HEK293 (cell line): ENCODE data around the gene IFRD2.
A peak's percentile ranks its signal among the peaks of the same experiment; 100 is the strongest.

Experiments used
- CTCF ChIA-PET: fragments of 350-600 bp; formaldehyde crosslinking; extraction: SDS; loops from one replicate; lab custom pipeline; 2021; ENCODE audit warnings: antibody characterized with exemption; lab: Yijun Ruan, JAX
- POLR2A ChIA-PET: fragments of 300-600 bp; formaldehyde crosslinking; extraction: SDS; loops from one replicate; lab custom pipeline; 2020; ENCODE audit warnings: antibody characterized with exemption, inconsistent platforms; lab: Yijun Ruan, JAX
- H3K27ac ChIP-seq: fragments of 200-500 bp; sonication (Bioruptor generic); 2 replicates; pipeline ENCODE4 v1.5.1; 2014; ENCODE audit warnings: low read depth, low read length, control low read depth, inconsistent platforms; ENCODE audit errors: extremely low read depth
- H3K36me3 ChIP-seq, 2 experiments: fragments of 200-500 bp in 1 of 2; sonication (Bioruptor generic) in 1 of 2; 1 replicate in 1 of 2; 2 replicates in 1 of 2; pipeline ENCODE4 v1.5.1; 2014 to 2017; ENCODE audit warnings: inconsistent platforms in 2 of 2, low read length in 2 of 2; ENCODE audit not compliant: control insufficient read depth in 2 of 2, insufficient read depth in 1 of 2
- H3K4me1 ChIP-seq: fragments of 200-500 bp; sonication (Bioruptor generic); 2 replicates; pipeline ENCODE4 v1.5.1; 2014; ENCODE audit warnings: mild to moderate bottlenecking, low read length, inconsistent platforms; ENCODE audit not compliant: control insufficient read depth, insufficient read depth
- H3K4me3 ChIP-seq: 2 replicates; pipeline ENCODE4 v1.5.1; 2011; ENCODE audit warnings: low read depth, mild to moderate bottlenecking, control low read depth, low read length, moderate library complexity
- H3K9me3 ChIP-seq: fragments of 200-500 bp; sonication (Bioruptor generic); 2 replicates; pipeline ENCODE4 v1.5.1; 2014; ENCODE audit warnings: low read depth, low read length, inconsistent platforms; ENCODE audit not compliant: control insufficient read depth, insufficient read depth
- EGR2 ChIP-seq: fragments of 450-650 bp; formaldehyde crosslinking; IDR thresholded peaks from 2 replicates; pipeline ENCODE4 v1.5.1; 2016; ENCODE audit warnings: low read depth, missing biosample characterization, missing genetic modification characterization
- GLI4 ChIP-seq: fragments of 450-650 bp; formaldehyde crosslinking; IDR thresholded peaks from 2 replicates; pipeline ENCODE4 v1.5.1; 2016; ENCODE audit warnings: missing biosample characterization, missing genetic modification characterization
- IKZF3 ChIP-seq: fragments of 450-650 bp; IDR thresholded peaks from 2 replicates; pipeline ENCODE4 v1.5.0; 2018; ENCODE audit warnings: missing biosample characterization, mild to moderate bottlenecking, missing genetic modification characterization, moderate library complexity
- KLF9 ChIP-seq: fragments of 450-650 bp; formaldehyde crosslinking; IDR thresholded peaks from 2 replicates; pipeline ENCODE4 v1.5.1; 2016; ENCODE audit warnings: missing biosample characterization, missing genetic modification characterization, low read depth
- ZIC2 ChIP-seq: fragments of 450-650 bp; formaldehyde crosslinking; IDR thresholded peaks from 2 replicates; pipeline ENCODE4 v1.5.1; 2016; ENCODE audit warnings: missing biosample characterization, missing genetic modification characterization
- ZNF10 ChIP-seq: fragments of 450-650 bp; formaldehyde crosslinking; IDR thresholded peaks from 2 replicates; pipeline ENCODE4 v1.5.1; 2017; ENCODE audit warnings: missing biosample characterization, missing genetic modification characterization
- ZNF132 ChIP-seq: fragments of 450-650 bp; formaldehyde crosslinking; IDR thresholded peaks from 2 replicates; pipeline ENCODE4 v1.5.1; 2017; ENCODE audit warnings: missing biosample characterization, missing genetic modification characterization, borderline replicate concordance
- ZNF133 ChIP-seq: fragments of 450-650 bp; formaldehyde crosslinking; IDR thresholded peaks from 2 replicates; pipeline ENCODE4 v1.5.1; 2016; ENCODE audit warnings: missing biosample characterization, missing genetic modification characterization
- ZNF175 ChIP-seq: fragments of 450-650 bp; formaldehyde crosslinking; IDR thresholded peaks from 2 replicates; pipeline ENCODE4 v1.5.1; 2016; ENCODE audit warnings: missing biosample characterization, missing genetic modification characterization
- ZNF394 ChIP-seq: fragments of 450-650 bp; formaldehyde crosslinking; IDR thresholded peaks from 2 replicates; pipeline ENCODE4 v1.5.1; 2016; ENCODE audit warnings: missing biosample characterization, missing genetic modification characterization, mild to moderate bottlenecking, moderate library complexity, borderline replicate concordance
- ZNF423 ChIP-seq: fragments of 450-650 bp; formaldehyde crosslinking; IDR thresholded peaks from 2 replicates; pipeline ENCODE4 v1.5.1; 2016; ENCODE audit warnings: missing biosample characterization, missing genetic modification characterization
- ZNF544 ChIP-seq: fragments of 450-650 bp; formaldehyde crosslinking; IDR thresholded peaks from 2 replicates; pipeline ENCODE4 v1.5.0; 2017; ENCODE audit warnings: missing biosample characterization, missing genetic modification characterization
- ZNF621 ChIP-seq: fragments of 450-650 bp; formaldehyde crosslinking; IDR thresholded peaks from 2 replicates; pipeline ENCODE4 v1.5.1; 2017; ENCODE audit warnings: missing biosample characterization, missing genetic modification characterization
- ZNF624 ChIP-seq: fragments of 450-650 bp; formaldehyde crosslinking; IDR thresholded peaks from 2 replicates; pipeline ENCODE4 v1.5.1; 2017; ENCODE audit warnings: missing biosample characterization, missing genetic modification characterization
- ZNF626 ChIP-seq: fragments of 450-650 bp; sonication (Bioruptor Pico); formaldehyde crosslinking; IDR thresholded peaks from 2 replicates; pipeline ENCODE4 v1.5.1; 2018; ENCODE audit warnings: missing biosample characterization, missing genetic modification characterization, inconsistent platforms
- ZNF660 ChIP-seq: fragments of 450-650 bp; IDR thresholded peaks from 2 replicates; pipeline ENCODE4 v1.5.1; 2018; ENCODE audit warnings: missing biosample characterization, mild to moderate bottlenecking, missing genetic modification characterization
- ZNF707 ChIP-seq: fragments of 450-650 bp; formaldehyde crosslinking; IDR thresholded peaks from 2 replicates; pipeline ENCODE4 v1.5.1; 2016; ENCODE audit warnings: missing biosample characterization, missing genetic modification characterization
- ZNF76 ChIP-seq: fragments of 450-650 bp; formaldehyde crosslinking; IDR thresholded peaks from 2 replicates; pipeline ENCODE4; 2016; ENCODE audit warnings: low read depth, missing biosample characterization, missing genetic modification characterization, borderline replicate concordance
- ZNF777 ChIP-seq: fragments of 450-650 bp; formaldehyde crosslinking; IDR thresholded peaks from 2 replicates; pipeline ENCODE4 v1.5.1; 2017; ENCODE audit warnings: missing biosample characterization, missing genetic modification characterization, borderline replicate concordance
- ZNF791 ChIP-seq: fragments of 450-650 bp; formaldehyde crosslinking; IDR thresholded peaks from 2 replicates; pipeline ENCODE4 v1.5.1; 2016; ENCODE audit warnings: missing biosample characterization, missing genetic modification characterization
- ZSCAN30 ChIP-seq: fragments of 450-650 bp; IDR thresholded peaks from 2 replicates; pipeline ENCODE4 v1.5.1; 2018; ENCODE audit warnings: missing biosample characterization, mild to moderate bottlenecking, missing genetic modification characterization, moderate library complexity
- TF ChIP-seq, protein P1 (sequence below): fragments of 450-650 bp; formaldehyde crosslinking; IDR thresholded peaks from 2 replicates; pipeline ENCODE4 v1.5.1; 2016; ENCODE audit warnings: missing biosample characterization, missing genetic modification characterization
- TF ChIP-seq, protein P2 (sequence below): fragments of 450-650 bp; IDR thresholded peaks from 2 replicates; pipeline ENCODE4 v1.5.1; 2018; ENCODE audit warnings: missing biosample characterization, missing genetic modification characterization
- TF ChIP-seq, protein P3 (sequence below): fragments of 450-650 bp; formaldehyde crosslinking; IDR thresholded peaks from 2 replicates; pipeline ENCODE4 v1.5.1; 2016; ENCODE audit warnings: missing biosample characterization, missing genetic modification characterization
- TF ChIP-seq, protein P4 (sequence below): fragments of 450-650 bp; formaldehyde crosslinking; IDR thresholded peaks from 2 replicates; pipeline ENCODE4 v1.5.0; 2017; ENCODE audit warnings: missing biosample characterization, missing genetic modification characterization, borderline replicate concordance

The IFRD2 gene

DNA sequence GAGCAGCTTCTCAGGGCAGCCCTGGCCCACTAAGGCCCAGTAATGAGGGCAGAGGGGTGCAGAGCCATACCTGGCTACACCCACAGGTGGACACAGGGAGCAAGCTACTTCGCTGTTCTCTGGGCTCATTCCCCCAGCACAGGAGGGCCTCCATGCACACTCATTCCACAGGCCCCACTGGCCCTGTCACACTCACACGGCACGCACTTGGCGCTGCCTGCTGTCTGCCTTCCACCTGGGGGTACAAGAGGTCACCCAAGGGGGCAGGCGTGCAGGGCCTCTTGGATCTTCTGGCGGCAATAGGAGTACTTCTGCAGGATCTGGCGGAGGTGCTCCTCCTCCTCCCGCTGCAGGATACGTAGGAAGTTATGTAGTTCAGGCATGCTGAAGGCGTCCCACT lies 38.1 kb upstream of the IFRD2 start:
- Histone ChIP-seq H3K4me3 (no peak overlapping the region), H3K27ac (no peak overlapping the region), H3K9me3 (no peaks in the 10 kb centered on the region), H3K36me3 (peaks cover 6 to 66% of the 10 kb centered on the region in 2 experiments), H3K4me1 (no peaks in the 10 kb centered on the region)
- CTCF ChIA-PET = no interaction called here
- POLR2A ChIA-PET = no interaction called here
- TF ChIP-seq ZNF423 (tag by site-specific recombination) (no peak), ZNF621 (tag by site-specific recombination) (no peak), ZNF707 (no peak), ZNF133 (tag by site-specific recombination) (no peak), ZNF777 (tag by site-specific recombination) (no peak), ZNF544 (tag by site-specific recombination) (no peak), ZNF132 (tag by site-specific recombination) (no peak), ZNF175 (tag by site-specific recombination) (no peak), ZNF791 (no peak), ZIC2 (no peak), KLF9 (tag by site-specific recombination) (no peak), ZNF10 (tag by site-specific recombination) (no peak), GLI4 (tag by site-specific recombination) (no peak), ZNF626 (tag by site-specific recombination) (no peak), EGR2 (tag by site-specific recombination) (no peak), ZNF624 (no peak)
- TF ChIP-seq, protein P1, sequence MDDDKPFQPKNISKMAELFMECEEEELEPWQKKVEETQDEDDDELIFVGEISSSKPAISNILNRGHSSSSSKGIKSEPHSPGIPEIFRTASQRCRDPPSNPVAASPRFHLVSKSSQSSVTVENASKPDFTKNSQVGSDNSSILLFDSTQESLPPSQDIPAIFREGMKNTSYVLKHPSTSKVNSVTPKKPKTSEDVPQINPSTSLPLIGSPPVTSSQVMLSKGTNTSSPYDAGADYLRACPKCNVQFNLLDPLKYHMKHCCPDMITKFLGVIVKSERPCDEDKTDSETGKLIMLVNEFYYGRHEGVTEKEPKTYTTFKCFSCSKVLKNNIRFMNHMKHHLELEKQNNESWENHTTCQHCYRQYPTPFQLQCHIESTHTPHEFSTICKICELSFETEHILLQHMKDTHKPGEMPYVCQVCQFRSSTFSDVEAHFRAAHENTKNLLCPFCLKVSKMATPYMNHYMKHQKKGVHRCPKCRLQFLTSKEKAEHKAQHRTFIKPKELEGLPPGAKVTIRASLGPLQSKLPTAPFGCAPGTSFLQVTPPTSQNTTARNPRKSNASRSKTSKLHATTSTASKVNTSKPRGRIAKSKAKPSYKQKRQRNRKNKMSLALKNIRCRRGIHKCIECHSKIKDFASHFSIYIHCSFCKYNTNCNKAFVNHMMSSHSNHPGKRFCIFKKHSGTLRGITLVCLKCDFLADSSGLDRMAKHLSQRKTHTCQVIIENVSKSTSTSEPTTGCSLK = no peak
- TF ChIP-seq, protein P2, sequence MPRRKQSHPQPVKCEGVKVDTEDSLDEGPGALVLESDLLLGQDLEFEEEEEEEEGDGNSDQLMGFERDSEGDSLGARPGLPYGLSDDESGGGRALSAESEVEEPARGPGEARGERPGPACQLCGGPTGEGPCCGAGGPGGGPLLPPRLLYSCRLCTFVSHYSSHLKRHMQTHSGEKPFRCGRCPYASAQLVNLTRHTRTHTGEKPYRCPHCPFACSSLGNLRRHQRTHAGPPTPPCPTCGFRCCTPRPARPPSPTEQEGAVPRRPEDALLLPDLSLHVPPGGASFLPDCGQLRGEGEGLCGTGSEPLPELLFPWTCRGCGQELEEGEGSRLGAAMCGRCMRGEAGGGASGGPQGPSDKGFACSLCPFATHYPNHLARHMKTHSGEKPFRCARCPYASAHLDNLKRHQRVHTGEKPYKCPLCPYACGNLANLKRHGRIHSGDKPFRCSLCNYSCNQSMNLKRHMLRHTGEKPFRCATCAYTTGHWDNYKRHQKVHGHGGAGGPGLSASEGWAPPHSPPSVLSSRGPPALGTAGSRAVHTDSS (tag by site-specific recombination) = no peak
- TF ChIP-seq, protein P3, sequence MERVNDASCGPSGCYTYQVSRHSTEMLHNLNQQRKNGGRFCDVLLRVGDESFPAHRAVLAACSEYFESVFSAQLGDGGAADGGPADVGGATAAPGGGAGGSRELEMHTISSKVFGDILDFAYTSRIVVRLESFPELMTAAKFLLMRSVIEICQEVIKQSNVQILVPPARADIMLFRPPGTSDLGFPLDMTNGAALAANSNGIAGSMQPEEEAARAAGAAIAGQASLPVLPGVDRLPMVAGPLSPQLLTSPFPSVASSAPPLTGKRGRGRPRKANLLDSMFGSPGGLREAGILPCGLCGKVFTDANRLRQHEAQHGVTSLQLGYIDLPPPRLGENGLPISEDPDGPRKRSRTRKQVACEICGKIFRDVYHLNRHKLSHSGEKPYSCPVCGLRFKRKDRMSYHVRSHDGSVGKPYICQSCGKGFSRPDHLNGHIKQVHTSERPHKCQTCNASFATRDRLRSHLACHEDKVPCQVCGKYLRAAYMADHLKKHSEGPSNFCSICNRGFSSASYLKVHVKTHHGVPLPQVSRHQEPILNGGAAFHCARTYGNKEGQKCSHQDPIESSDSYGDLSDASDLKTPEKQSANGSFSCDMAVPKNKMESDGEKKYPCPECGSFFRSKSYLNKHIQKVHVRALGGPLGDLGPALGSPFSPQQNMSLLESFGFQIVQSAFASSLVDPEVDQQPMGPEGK (tag by site-specific recombination) = no peak

DNA sequence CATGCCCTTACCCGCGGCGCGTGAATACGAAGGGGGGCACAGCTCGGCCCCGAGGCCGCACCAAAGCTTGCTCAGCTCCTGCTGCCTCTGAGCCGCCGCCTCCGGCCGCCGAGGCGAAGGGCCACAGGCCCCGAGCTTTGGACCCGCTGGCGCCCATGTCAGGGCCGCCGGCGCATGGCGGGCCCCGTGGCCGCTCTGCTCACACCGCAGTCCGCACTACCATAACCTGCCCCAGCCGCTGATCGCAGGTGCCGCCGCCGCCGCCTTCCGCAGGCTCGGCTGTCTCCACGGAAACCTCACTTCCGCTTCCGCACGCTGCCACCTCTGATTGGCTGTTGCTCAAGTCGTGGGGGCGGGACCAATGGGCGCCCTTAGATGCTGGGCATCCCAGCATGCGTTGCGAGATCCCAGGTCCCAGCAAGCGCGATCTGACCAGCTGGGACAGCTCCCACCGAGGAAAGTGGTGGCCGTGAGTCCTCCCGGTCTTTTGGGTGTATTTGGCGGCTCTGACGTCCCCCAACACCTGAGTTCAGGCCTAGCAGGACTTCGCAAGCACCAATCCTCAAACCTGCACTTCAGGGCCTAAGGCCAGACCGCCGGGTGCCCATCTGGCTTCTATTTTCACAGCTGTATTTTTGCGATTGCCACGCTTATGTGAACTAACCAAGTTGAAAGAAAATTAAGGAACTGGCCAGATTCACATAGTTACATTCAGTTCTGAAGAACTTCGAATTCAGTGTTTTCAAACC lies 35.9 kb upstream of the IFRD2 start, which contains the start of gene TUSC2:
TSS of gene TUSC2 (minus strand) at position 281 of the 749 bp plus-strand sequence. CDS start at position 157, 124 bp downstream.
- peak within 1 kb of the TSS; percentile 92 for H3K4me3 ChIP-seq
- no peaks in the 10 kb centered on the region for H3K9me3 ChIP-seq
- POLR2A ChIA-PET = interaction anchor here (0.6 to 2.6 kb wide), 19 partner anchors 9 to 1402 kb away, joined by 3 to 63 read pairs (median 6); partner anchors contain the start of genes CYB561D2, HYAL1, HYAL3 and IFRD2
- H3K36me3 ChIP-seq = peaks cover 6 to 73% of the 10 kb centered on the region in 2 experiments
- CTCF ChIA-PET = interaction anchor here (0.6 to 1.7 kb wide), 4 partner anchors 8 to 214 kb away, joined by 3 to 7 read pairs (median 4); no protein-coding TSS in a partner anchor
- H3K27ac ChIP-seq = peak within 1 kb of the TSS; percentile 71
- H3K4me1 ChIP-seq = no peaks in the 10 kb centered on the region
- 0 out of 2 replicates have a peak, but pooled peaks have one; percentile 14 for TF ChIP-seq IKZF3 (tag by site-specific recombination)
- 0 out of 2 replicates have a peak, but pooled peaks have one; percentile 4 for TF ChIP-seq ZNF394 (tag by site-specific recombination)
- TF ChIP-seq, protein P4, sequence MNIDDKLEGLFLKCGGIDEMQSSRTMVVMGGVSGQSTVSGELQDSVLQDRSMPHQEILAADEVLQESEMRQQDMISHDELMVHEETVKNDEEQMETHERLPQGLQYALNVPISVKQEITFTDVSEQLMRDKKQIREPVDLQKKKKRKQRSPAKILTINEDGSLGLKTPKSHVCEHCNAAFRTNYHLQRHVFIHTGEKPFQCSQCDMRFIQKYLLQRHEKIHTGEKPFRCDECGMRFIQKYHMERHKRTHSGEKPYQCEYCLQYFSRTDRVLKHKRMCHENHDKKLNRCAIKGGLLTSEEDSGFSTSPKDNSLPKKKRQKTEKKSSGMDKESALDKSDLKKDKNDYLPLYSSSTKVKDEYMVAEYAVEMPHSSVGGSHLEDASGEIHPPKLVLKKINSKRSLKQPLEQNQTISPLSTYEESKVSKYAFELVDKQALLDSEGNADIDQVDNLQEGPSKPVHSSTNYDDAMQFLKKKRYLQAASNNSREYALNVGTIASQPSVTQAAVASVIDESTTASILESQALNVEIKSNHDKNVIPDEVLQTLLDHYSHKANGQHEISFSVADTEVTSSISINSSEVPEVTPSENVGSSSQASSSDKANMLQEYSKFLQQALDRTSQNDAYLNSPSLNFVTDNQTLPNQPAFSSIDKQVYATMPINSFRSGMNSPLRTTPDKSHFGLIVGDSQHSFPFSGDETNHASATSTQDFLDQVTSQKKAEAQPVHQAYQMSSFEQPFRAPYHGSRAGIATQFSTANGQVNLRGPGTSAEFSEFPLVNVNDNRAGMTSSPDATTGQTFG = no peak
- no peak for TF ChIP-seq ZNF660 (tag by site-specific recombination)
- no peak for TF ChIP-seq ZSCAN30 (tag by site-specific recombination)
- peak; percentile 92 for TF ChIP-seq ZNF76
- TF ChIP-seq, protein P1 = no peak
